GM19025 (cell line): Measurements from ENCODE around the gene MAP2K2.

ENCODE experiments used
- ATAC-seq: cut with Tn5 transposase; IDR thresholded peaks from one replicate; pipeline ENCODE4 v1.9.1; 2021; ENCODE audit warnings: mild to moderate bottlenecking, low read depth, moderate library complexity; ENCODE audit not compliant: unreplicated experiment

MAP2K2 gene

GRCh38 chr19:4082172-4082571 is 41.8 kb downstream of the MAP2K2 start:
- ATAC-seq: no peak

- ATAC-seq: no peak
Observed at GRCh38 chr19:4081441-4082129, 42.3 kb downstream of the MAP2K2 start.

GRCh38 chr19:4080473-4080872 is 43.4 kb downstream of the MAP2K2 start:
- ATAC-seq: no peak

- no peak for ATAC-seq
Observed at GRCh38 chr19:4077800-4078684, 45.9 kb downstream of the MAP2K2 start.

- ATAC-seq: no peak
Observed at GRCh38 chr19:4077007-4077374, 46.9 kb downstream of the MAP2K2 start.

- ATAC-seq: no peak
Observed at GRCh38 chr19:4075373-4075772, 48.5 kb downstream of the MAP2K2 start.

- no peak for ATAC-seq
Observed at GRCh38 chr19:4071610-4072009, 52.3 kb downstream of the MAP2K2 start.

GRCh38 chr19:4069331-4069959 is 54.5 kb downstream of the MAP2K2 start:
- no peak for ATAC-seq

GRCh38 chr19:4068047-4068966 is 55.6 kb downstream of the MAP2K2 start:
- ATAC-seq: no peak

GRCh38 chr19:4067396-4068046 is 56.4 kb downstream of the MAP2K2 start:
- no peak for ATAC-seq

GRCh38 chr19:4066682-4067395 is 57.1 kb downstream of the MAP2K2 start, which contains the start of gene ZBTB7A:
TSS of gene ZBTB7A (minus strand) at chr19:4066899. CDS start at chr19:4055232, 11,667 bp downstream.
- no peak for ATAC-seq

- ATAC-seq: no peak
Observed at GRCh38 chr19:4066176-4066606, 57.7 kb downstream of the MAP2K2 start.

- ATAC-seq: peak; percentile 73
Observed at GRCh38 chr19:4065430-4066175, 58.3 kb downstream of the MAP2K2 start.

GRCh38 chr19:4064496-4065260 is 59.2 kb downstream of the MAP2K2 start:
- no peak for ATAC-seq

- ATAC-seq: no peak
Observed at GRCh38 chr19:4064149-4064495, 59.8 kb downstream of the MAP2K2 start.

GRCh38 chr19:4063369-4064148 is 60.4 kb downstream of the MAP2K2 start:
- no peak for ATAC-seq
